OCI-M1 (cell line): ENCODE results near the gene NFASC.

Experiments used
- DNase-seq: peaks from one replicate; lab custom pipeline; 2025; lab: John Stamatoyannopoulos, UW

NFASC gene

GRCh38 chr1:205041998-205042910, 171.6 kb downstream of the NFASC start:
- no peak for DNase-seq

GRCh38 chr1:205042911-205043806, 172.5 kb downstream of the NFASC start, which contains the start of gene CNTN2:
Gene CNTN2, plus strand, starts transcription at chr1:205043212. Its CDS starts 9,974 bp downstream, at chr1:205053186.
- no peak for DNase-seq

GRCh38 chr1:205043866-205044265, 173.2 kb downstream of the NFASC start:
- no peak for DNase-seq

GRCh38 chr1:205044741-205045140, 174.1 kb downstream of the NFASC start:
- no peak for DNase-seq

- no peak for DNase-seq
These were observed 174.5 kb downstream of the NFASC start for GRCh38 chr1:205045146-205045545.

- DNase-seq, result no peak
These were observed 176.2 kb downstream of the NFASC start for GRCh38 chr1:205046870-205047269.

GRCh38 chr1:205047764-205048231, 177.1 kb downstream of the NFASC start:
- DNase-seq, result no peak

GRCh38 chr1:205048382-205048781, 177.7 kb downstream of the NFASC start:
- no peak for DNase-seq

GRCh38 chr1:205049479-205049878, 178.8 kb downstream of the NFASC start:
- no peak for DNase-seq

GRCh38 chr1:205052690-205053089, 182.0 kb downstream of the NFASC start:
- DNase-seq, result no peak

GRCh38 chr1:205053296-205053695, 182.6 kb downstream of the NFASC start:
- DNase-seq, result no peak

GRCh38 chr1:205054013-205054412, 183.4 kb downstream of the NFASC start:
- DNase-seq, result no peak

- DNase-seq, result no peak
These were observed 185.5 kb downstream of the NFASC start for GRCh38 chr1:205056188-205056611.

GRCh38 chr1:205056956-205057568, 186.4 kb downstream of the NFASC start:
- DNase-seq, result no peak

- no peak for DNase-seq
These were observed 187.3 kb downstream of the NFASC start for GRCh38 chr1:205057808-205058575.

- DNase-seq, result no peak
These were observed 188.2 kb downstream of the NFASC start for GRCh38 chr1:205058853-205059252.

GRCh38 chr1:205059660-205060059, 189.0 kb downstream of the NFASC start:
- DNase-seq, result no peak

GRCh38 chr1:205060746-205061145, 190.1 kb downstream of the NFASC start:
- no peak for DNase-seq

- no peak for DNase-seq
These were observed 190.6 kb downstream of the NFASC start for GRCh38 chr1:205061227-205061626.

GRCh38 chr1:205061665-205062069, 191.0 kb downstream of the NFASC start:
- DNase-seq, result peak; percentile 89

GRCh38 chr1:205062319-205062718, 191.7 kb downstream of the NFASC start:
- no peak for DNase-seq
